HCT116 (cell line): ENCODE measurements around the gene APBB1IP.

Experiments used
- CBX3 ChIP-seq: IDR thresholded peaks from 2 replicates; pipeline ENCODE4 v1.6.1; 2012; ENCODE audit warnings: low read depth
- CTCF ChIP-seq, 3 experiments: fragments of 200-600 bp in 1 of 3; sonication (generic) in 1 of 3; IDR thresholded peaks in 2 of 3; conservative IDR thresholded peaks in 1 of 3; 2 replicates each; pipeline ENCODE4 v1.5.1; 2012 to 2017; ENCODE audit warnings: low read depth in 2 of 3, low read length in 2 of 3, antibody characterized with exemption in 1 of 3, borderline replicate concordance in 1 of 3, control low read depth in 1 of 3, mild to moderate bottlenecking in 1 of 3, mixed read lengths in 1 of 3, mixed run types in 1 of 3, moderate library complexity in 1 of 3; ENCODE audit not compliant: insufficient read depth in 1 of 3
- EGR1 ChIP-seq: IDR thresholded peaks from 2 replicates; pipeline ENCODE4 v1.6.1; 2012; ENCODE audit warnings: low read depth
- EZH2 ChIP-seq: fragments of 200-600 bp; sonication (generic); IDR thresholded peaks from 2 replicates; pipeline ENCODE4 v1.6.1; 2017; ENCODE audit warnings: antibody characterized with exemption, mixed run types
- POLR2A ChIP-seq: IDR thresholded peaks from 2 replicates; pipeline ENCODE4 v1.7.0; 2011; ENCODE audit warnings: borderline replicate concordance; ENCODE audit not compliant: insufficient read depth, insufficient read length; ENCODE audit errors: extremely low read depth

- TF ChIP-seq POLR2A (no peak), EGR1 (no peak), CBX3 (no peak), CTCF (IDR thresholded peaks at IDR 0.05 in 2 of 3, conservative IDR thresholded peaks at IDR 0.05 in 1 of 3; ENCODE audit: borderline replicate concordance in 1 of 3, insufficient read depth in 1 of 3, low read depth in 2 of 3, low read length in 2 of 3) (no peak), EZH2 (no peak)
These were observed 136.6 kb downstream of the APBB1IP start for GRCh38 chr10:26574783-26575182.
